Spleen (tissue), 7 donors: ENCODE data around the gene SULF2.

ENCODE experiments used
- POLR2A ChIP-seq, 3 donors: fragments of 450-650 bp; IDR thresholded peaks; one replicate each; pipeline ENCODE4 v1.5.1; 2017; ENCODE audit warnings: antibody characterized with exemption in 3 of 3, mild to moderate bottlenecking in 1 of 3
- POLR2AphosphoS5 ChIP-seq, 3 donors: sonication (generic); formaldehyde crosslinking; IDR thresholded peaks; one replicate each; pipeline ENCODE4 v1.5.1; 2017; ENCODE audit warnings: antibody characterized with exemption in 3 of 3
- TF ChIP-seq, protein P1 (sequence below), 11 experiments: fragments of 200-600 bp in 7 of 11; fragments of 450-650 bp in 4 of 11; sonication (generic) in 4 of 11; IDR thresholded peaks in 8 of 11; conservative IDR thresholded peaks in 3 of 11; 1 replicate in 7 of 11; 2 replicates in 4 of 11; pipeline versions ENCODE4 v1.4.0 to v1.8.0; 2016 to 2021; ENCODE audit warnings: antibody characterized with exemption in 11 of 11, inconsistent platforms in 4 of 11, mild to moderate bottlenecking in 1 of 11
- donor health status: DM: no; HTN: no; CAD: no; lungs with moderate emphysema.
- donor health status: DM: no; HTN: no; CAD: no.
- donor health status: DM: no; HTN: no; CAD: no.

DNA sequence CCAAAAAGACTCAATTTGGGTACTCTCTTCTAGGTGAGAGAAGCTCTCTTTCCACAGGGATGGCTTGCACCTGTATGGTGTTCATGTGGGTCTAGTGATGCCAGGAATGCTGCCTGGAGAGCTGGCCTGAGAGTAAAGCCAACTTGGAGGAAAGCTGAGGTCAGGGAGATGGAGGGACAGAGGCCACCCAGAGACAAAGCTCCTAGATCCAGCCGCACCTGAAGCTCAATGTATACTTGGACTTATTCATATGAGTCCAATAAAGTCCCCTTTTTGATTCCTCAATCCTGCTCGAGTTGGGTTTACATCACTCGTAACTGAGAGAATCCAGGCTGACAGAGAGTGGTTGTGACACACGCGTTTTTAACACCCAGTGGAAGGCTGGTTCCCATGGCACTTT, 33.8 kb downstream of the SULF2 start:
- TF ChIP-seq, protein P1, sequence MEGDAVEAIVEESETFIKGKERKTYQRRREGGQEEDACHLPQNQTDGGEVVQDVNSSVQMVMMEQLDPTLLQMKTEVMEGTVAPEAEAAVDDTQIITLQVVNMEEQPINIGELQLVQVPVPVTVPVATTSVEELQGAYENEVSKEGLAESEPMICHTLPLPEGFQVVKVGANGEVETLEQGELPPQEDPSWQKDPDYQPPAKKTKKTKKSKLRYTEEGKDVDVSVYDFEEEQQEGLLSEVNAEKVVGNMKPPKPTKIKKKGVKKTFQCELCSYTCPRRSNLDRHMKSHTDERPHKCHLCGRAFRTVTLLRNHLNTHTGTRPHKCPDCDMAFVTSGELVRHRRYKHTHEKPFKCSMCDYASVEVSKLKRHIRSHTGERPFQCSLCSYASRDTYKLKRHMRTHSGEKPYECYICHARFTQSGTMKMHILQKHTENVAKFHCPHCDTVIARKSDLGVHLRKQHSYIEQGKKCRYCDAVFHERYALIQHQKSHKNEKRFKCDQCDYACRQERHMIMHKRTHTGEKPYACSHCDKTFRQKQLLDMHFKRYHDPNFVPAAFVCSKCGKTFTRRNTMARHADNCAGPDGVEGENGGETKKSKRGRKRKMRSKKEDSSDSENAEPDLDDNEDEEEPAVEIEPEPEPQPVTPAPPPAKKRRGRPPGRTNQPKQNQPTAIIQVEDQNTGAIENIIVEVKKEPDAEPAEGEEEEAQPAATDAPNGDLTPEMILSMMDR (IDR thresholded peaks at IDR 0.05 in 8 of 11, conservative IDR thresholded peaks at IDR 0.05 in 3 of 11): no peak
- no peak for TF ChIP-seq POLR2A (IDR thresholded peaks at IDR 0.05)
- no peak for TF ChIP-seq POLR2AphosphoS5 (IDR thresholded peaks at IDR 0.05)
